ENCODE measurements around the gene DGKD.
"Not testable (repeated sequence)": the region's sequence is repeated elsewhere in the genome, so short reads cannot be mapped to it uniquely, and the experiment has no call there.

Gene DGKD

GRCh38 chr2:233353769-233354499 lies at the start of gene DGKD:
Gene DGKD (plus strand): TSS chr2:233354494. CDS start chr2:233354519, 25 bp downstream.
- DNase-seq (ENCODE audit: low spot score) = peak; percentile 66

GRCh38 chr2:233307565-233307964 lies 46.7 kb upstream of the DGKD start, which contains the start of gene SAG:
Gene SAG (plus strand): TSS chr2:233307816. CDS start chr2:233309190, 1,374 bp downstream.
- DNase-seq (ENCODE audit: low spot score) = no peak

GRCh38 chr2:233311241-233311926 lies 42.9 kb upstream of the DGKD start:
- DNase-seq (ENCODE audit: low spot score) = no peak

- no peak for DNase-seq (ENCODE audit: low spot score)
Measured at GRCh38 chr2:233312874-233313273, 41.4 kb upstream of the DGKD start.

- no peak for DNase-seq (ENCODE audit: low spot score)
Measured at GRCh38 chr2:233314180-233314925, 39.9 kb upstream of the DGKD start.

GRCh38 chr2:233317196-233317943 lies 36.9 kb upstream of the DGKD start:
- no peak for DNase-seq (ENCODE audit: low spot score)

- DNase-seq (ENCODE audit: low spot score) = peak; percentile 53
Measured at GRCh38 chr2:233319256-233319655, 35.0 kb upstream of the DGKD start.

- DNase-seq (ENCODE audit: low spot score) = no peak
Measured at GRCh38 chr2:233320470-233320869, 33.8 kb upstream of the DGKD start.

- DNase-seq (ENCODE audit: low spot score) = no peak
Measured at GRCh38 chr2:233321166-233321565, 33.1 kb upstream of the DGKD start.

GRCh38 chr2:233323851-233324250 lies 30.4 kb upstream of the DGKD start:
- DNase-seq (ENCODE audit: low spot score) = no peak

GRCh38 chr2:233325256-233325655 lies 29.0 kb upstream of the DGKD start:
- no peak for DNase-seq (ENCODE audit: low spot score)

- DNase-seq (ENCODE audit: low spot score) = no peak
Measured at GRCh38 chr2:233325814-233326213, 28.5 kb upstream of the DGKD start.

GRCh38 chr2:233326500-233326899 lies 27.8 kb upstream of the DGKD start:
- no peak for DNase-seq (ENCODE audit: low spot score)

GRCh38 chr2:233328922-233329321 lies 25.4 kb upstream of the DGKD start:
- no peak for DNase-seq (ENCODE audit: low spot score)

GRCh38 chr2:233329489-233330135 lies 24.7 kb upstream of the DGKD start:
- DNase-seq (ENCODE audit: low spot score) = no peak

- DNase-seq (ENCODE audit: low spot score) = peak; percentile 52
Measured at GRCh38 chr2:233331536-233331935, 22.8 kb upstream of the DGKD start.

- no peak for DNase-seq (ENCODE audit: low spot score)
Measured at GRCh38 chr2:233332125-233332524, 22.2 kb upstream of the DGKD start.

GRCh38 chr2:233334915-233335314 lies 19.4 kb upstream of the DGKD start:
- DNase-seq (ENCODE audit: low spot score) = no peak

GRCh38 chr2:233336091-233336490 lies 18.2 kb upstream of the DGKD start:
- DNase-seq (ENCODE audit: low spot score) = not testable (repeated sequence)

GRCh38 chr2:233336541-233336940 lies 17.8 kb upstream of the DGKD start:
- DNase-seq (ENCODE audit: low spot score) = no peak

GRCh38 chr2:233338046-233338445 lies 16.2 kb upstream of the DGKD start:
- no peak for DNase-seq (ENCODE audit: low spot score)
